SH-SY5Y (cell line): Measurements from ENCODE around the gene TEAD1.

Experiments used
- GATA2 ChIP-seq: IDR thresholded peaks from 2 replicates; pipeline ENCODE4 v1.6.1; 2011; ENCODE audit warnings: mild to moderate bottlenecking, low read depth, low read length
- GATA3 ChIP-seq: IDR thresholded peaks from 2 replicates; pipeline ENCODE4 v1.6.1; 2011; ENCODE audit warnings: low read depth, mild to moderate bottlenecking, low read length, moderate library complexity

- no peak for TF ChIP-seq GATA2
- TF ChIP-seq GATA3, result no peak
Measured at GRCh38 chr11:12809864-12810567, 135.8 kb downstream of the TEAD1 start.
